ENCODE data around the gene MYO18A.

The MYO18A gene

DNA sequence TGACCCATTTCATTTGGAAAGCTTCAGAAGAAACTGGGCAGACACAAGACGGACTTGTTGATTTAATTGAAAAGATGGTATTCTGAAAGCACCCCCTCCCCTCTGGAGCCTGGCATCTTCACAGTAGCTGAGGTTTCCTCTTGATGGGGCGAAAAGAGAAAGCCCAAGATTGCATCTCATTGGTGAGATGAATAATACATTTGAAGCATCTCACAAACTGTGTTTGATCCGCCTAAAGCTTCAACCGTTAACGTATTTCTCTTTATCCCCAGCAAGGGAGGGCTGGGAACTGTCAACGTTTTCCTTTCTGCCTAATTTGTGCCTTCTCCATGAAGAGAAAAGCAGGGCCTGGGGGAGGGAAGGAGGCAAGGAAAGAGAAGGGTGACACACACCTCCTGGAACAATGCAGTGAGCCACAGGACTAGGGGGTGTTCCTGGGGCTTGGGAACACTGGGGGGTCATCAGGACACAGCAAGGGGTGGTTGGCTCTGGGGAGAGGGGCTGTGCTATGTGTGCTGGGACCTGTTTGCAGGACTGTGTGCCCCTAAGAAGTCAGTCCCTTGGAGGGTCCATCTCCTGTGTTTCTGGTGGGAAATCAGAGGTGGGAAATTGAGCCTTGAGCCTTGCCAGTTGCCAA lies 155.8 kb downstream of the MYO18A start:
- no peak overlapping the region for H2AFZ ChIP-seq (ENCODE audit: low read depth, low read length)
- TF ChIP-seq EZH2phosphoT487 (IDR thresholded peaks at IDR 0.05; ENCODE audit: low read depth) = no peak
- no peak for TF ChIP-seq CTCF (IDR thresholded peaks at IDR 0.05; ENCODE audit: low read depth, low read length)
- no peak overlapping the region for H3K27ac ChIP-seq (ENCODE audit: low read length)
- H3K9me3 ChIP-seq (ENCODE audit: insufficient read depth, low read length) = no peaks in the 10 kb centered on the region
- H3K4me2 ChIP-seq (ENCODE audit: low read length) = no peak overlapping the region
- peaks cover under 1% of the 10 kb centered on the region; the same call in 1 of the 2 replicates for H3K4me1 ChIP-seq (ENCODE audit: low read length)
- no peaks in the 10 kb centered on the region for H3K36me3 ChIP-seq (replicated peaks; ENCODE audit: low read depth, low read length)
- no peaks in the 10 kb centered on the region for H3K79me2 ChIP-seq (ENCODE audit: low read length)
- peaks cover 39% of the 10 kb centered on the region for H3K27me3 ChIP-seq (ENCODE audit: low read depth, low read length)
- H3K9ac ChIP-seq (ENCODE audit: low read length) = no peak overlapping the region
- no peak overlapping the region for H3K4me3 ChIP-seq (ENCODE audit: low read length)
- H4K20me1 ChIP-seq (ENCODE audit: insufficient read depth, low read length) = no peaks in the 10 kb centered on the region

DNA sequence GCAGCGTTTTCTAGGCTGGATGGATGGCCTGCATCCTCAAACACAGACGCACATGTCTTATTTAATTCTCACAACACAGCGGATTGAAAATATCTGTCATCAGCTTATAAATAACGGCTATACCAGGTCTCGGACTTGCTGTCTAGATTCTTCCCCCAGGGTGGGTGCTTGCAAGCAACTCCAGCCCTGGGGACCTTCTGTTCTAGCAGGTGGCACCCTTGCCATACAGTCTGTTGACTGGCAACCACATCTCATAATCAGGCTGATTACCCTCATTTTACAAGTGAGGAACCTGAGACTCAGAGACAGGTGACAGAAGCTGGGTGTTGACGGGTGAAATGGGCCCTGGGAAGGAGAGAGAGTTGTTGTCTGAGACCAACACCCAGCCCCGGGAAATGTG lies 158.1 kb downstream of the MYO18A start:
- no peaks in the 10 kb centered on the region for H3K9me3 ChIP-seq (ENCODE audit: insufficient read depth, low read length)
- no peak overlapping the region for H3K9ac ChIP-seq (ENCODE audit: low read length)
- H4K20me1 ChIP-seq (ENCODE audit: insufficient read depth, low read length) = no peaks in the 10 kb centered on the region
- TF ChIP-seq CTCF (IDR thresholded peaks at IDR 0.05; ENCODE audit: low read depth, low read length) = no peak
- TF ChIP-seq EZH2phosphoT487 (IDR thresholded peaks at IDR 0.05; ENCODE audit: low read depth) = no peak
- H3K4me2 ChIP-seq (ENCODE audit: low read length) = no peak overlapping the region
- H2AFZ ChIP-seq (ENCODE audit: low read depth, low read length) = no peak overlapping the region
- no peak overlapping the region for H3K27ac ChIP-seq (ENCODE audit: low read length)
- no peaks in the 10 kb centered on the region for H3K36me3 ChIP-seq (replicated peaks; ENCODE audit: low read depth, low read length)
- H3K27me3 ChIP-seq (ENCODE audit: low read depth, low read length) = peaks cover 33% of the 10 kb centered on the region
- peaks cover 7% of the 10 kb centered on the region; the same call in 1 of the 2 replicates for H3K4me1 ChIP-seq (ENCODE audit: low read length)
- H3K79me2 ChIP-seq (ENCODE audit: low read length) = no peaks in the 10 kb centered on the region
- no peak overlapping the region for H3K4me3 ChIP-seq (ENCODE audit: low read length)

- H3K36me3 ChIP-seq (replicated peaks; ENCODE audit: low read depth, low read length) = no peaks in the 10 kb centered on the region
- H3K4me1 ChIP-seq (ENCODE audit: low read length) = peaks cover 7% of the 10 kb centered on the region; the same call in 1 of the 2 replicates
- H4K20me1 ChIP-seq (ENCODE audit: insufficient read depth, low read length) = no peaks in the 10 kb centered on the region
- no peak overlapping the region for H3K27ac ChIP-seq (ENCODE audit: low read length)
- no peak overlapping the region for H3K4me2 ChIP-seq (ENCODE audit: low read length)
- no peaks in the 10 kb centered on the region for H3K79me2 ChIP-seq (ENCODE audit: low read length)
- no peak for TF ChIP-seq EZH2phosphoT487 (IDR thresholded peaks at IDR 0.05; ENCODE audit: low read depth)
- no peak for TF ChIP-seq CTCF (IDR thresholded peaks at IDR 0.05; ENCODE audit: low read depth, low read length)
- H3K4me3 ChIP-seq (ENCODE audit: low read length) = no peak overlapping the region
- H3K27me3 ChIP-seq (ENCODE audit: low read depth, low read length) = peaks cover 34% of the 10 kb centered on the region
- no peaks in the 10 kb centered on the region for H3K9me3 ChIP-seq (ENCODE audit: insufficient read depth, low read length)
- no peak overlapping the region for H2AFZ ChIP-seq (ENCODE audit: low read depth, low read length)
- no peak overlapping the region for H3K9ac ChIP-seq (ENCODE audit: low read length)
Observed at GRCh38 chr17:29021226-29021625, 159.0 kb downstream of the MYO18A start.
